Effector CD4-positive, alpha-beta T cell (primary cell): Measurements from ENCODE around the gene CHST2.

Source experiments
- DNase-seq: peaks from one replicate; pipeline ENCODE4 v3.0.0-alpha.2; 2020

The CHST2 gene

DNA sequence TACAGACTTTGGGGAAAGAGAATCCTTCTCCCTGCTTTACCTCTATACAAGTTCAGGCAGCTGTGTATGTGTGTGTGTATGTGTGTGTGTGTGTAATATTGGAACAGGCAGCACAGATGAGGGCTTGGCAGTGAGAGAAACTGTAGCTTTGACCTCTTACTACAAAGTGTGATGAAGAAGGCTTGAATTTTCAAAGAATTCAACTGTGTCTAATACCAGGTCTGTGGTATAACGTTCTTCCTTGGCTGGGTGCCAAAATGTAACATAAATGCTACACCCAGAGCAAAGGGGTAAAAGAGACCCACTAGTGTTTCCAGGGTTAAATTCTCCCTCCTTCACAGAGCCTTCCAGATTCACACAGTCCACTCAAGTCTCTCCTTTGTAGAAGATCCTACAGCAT, 51.1 kb downstream of the CHST2 start:
- DNase-seq, result no peak

DNA sequence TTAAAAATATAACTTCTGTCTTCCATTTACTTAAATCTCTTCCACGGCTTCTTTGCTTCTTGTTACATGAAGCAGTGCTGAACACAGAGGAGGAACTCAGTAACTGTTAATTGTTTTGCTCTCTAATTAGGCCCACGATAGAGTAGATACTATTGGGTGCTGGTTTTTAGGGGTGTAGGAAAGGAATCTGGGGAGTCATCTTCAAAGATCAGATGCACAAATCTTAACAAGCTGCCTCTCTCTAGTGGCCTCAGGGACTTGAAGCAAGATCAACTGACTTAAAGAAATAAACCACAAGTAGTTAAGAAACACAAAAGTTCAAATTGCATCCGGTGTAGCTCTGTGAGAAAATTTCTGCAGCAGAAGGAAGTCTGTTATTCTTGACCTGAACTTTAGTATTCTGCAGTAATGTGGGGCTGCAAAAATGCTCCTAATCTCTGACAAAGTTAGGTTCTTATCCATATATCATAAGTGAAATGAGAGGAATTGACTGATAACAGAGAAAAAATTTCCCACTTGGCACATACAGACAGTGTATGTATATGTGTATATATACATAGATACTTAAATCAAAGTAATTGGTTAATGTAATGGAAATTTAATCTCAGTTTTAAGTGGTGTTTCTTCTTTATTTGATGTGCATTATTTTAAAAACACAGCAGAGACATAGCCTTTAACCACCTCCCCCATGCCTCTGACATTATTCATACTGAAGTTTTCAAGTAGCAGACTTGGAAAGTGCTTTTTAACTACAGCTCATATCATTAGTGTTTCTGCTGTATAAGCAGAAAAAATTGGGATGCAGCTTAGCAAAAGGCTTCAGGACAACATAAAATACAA, 51.8 kb downstream of the CHST2 start:
- no peak for DNase-seq

DNA sequence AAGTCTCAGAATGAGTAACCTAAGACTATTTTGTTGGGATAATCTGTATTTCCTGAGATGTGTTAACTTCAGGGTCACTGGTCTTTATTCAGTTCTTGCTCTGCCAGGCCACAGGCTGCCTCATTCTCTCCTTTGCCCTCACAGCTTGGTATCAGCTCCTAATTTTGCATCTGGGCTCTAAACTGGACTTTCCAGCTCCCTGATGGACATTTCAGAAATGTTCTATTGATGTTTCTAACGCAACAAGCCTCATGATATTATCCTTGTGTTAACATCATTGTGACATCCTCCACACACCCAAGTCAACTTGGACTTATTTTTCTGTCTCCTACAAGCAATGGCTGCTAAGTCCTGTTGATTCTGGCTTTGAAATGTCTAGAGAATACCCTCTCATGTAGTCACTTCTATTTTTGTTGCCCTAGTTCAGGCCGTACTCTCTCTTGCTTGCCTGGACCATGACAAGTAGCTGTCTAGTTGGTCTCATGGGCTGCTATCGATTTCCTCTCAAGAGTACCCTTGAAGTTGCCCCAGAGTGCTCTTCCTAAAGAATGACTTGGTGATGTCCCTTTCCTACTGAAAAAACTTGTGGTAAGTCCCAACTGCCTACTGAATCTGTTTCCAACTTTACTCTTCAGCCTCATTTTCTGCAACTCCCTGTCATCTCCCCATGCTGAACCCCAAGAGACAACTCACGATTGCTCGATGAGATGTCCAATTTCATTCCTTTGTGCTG, 52.7 kb downstream of the CHST2 start:
- no peak for DNase-seq

DNA sequence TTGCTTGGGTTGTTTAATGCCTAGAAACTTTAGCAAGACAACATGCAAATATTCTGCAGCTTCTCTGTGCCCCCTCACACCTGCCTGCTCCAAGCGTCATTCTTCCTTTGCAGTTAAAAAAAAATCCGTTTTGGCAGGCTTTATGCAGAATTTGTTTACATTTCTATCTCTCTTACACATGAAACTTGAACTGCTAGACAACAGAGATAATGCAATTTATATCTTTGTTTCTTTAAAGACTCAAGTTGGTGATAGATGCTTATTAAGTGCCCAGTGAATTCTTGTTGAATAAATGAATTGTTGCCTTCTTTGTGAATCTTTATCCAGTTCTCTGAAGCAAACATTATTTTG, 53.2 kb downstream of the CHST2 start:
- DNase-seq, result no peak

DNA sequence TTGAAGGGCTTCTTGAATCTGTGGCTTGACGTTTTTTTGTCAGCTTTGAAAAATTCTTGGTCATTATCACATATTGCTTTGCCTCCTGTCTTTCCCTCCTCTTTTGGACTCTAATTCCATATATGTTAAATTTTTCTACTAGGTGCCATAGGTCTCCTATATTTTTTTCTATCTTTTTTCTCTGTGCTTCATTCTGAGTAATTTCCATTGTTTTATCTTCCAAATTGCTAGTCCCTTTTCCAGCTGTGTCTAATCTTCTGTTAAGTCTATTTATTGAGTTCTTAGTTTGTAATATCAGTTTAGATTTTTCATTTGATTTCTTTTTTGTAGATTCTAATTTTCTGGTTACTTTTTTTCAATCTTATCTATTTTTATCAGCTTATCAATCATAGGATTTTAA, 53.7 kb downstream of the CHST2 start:
- DNase-seq, result no peak
